ACC112 (cell line): ENCODE data around the gene ANKRD34B.
"Not testable (repeated sequence)": the region's sequence is repeated elsewhere in the genome, so short reads cannot be mapped to it uniquely, and the experiment has no call there.

Experiments used
- H2AFZ ChIP-seq: fragments of 200-600 bp; sonication (generic); one replicate; pipeline ENCODE4 v1.6.0; 2017; ENCODE audit warnings: antibody characterized with exemption, low read length; ENCODE audit not compliant: unreplicated experiment
- H3K27ac ChIP-seq: fragments of 200-600 bp; sonication (generic); 2 replicates; pipeline ENCODE4 v1.5.1; 2014; ENCODE audit warnings: low read depth, mild to moderate bottlenecking, antibody characterized with exemption, low read length, moderate library complexity
- H3K27me3 ChIP-seq: fragments of 200-600 bp; sonication (generic); 2 replicates; pipeline ENCODE4 v1.6.1; 2014; ENCODE audit warnings: mild to moderate bottlenecking, antibody characterized with exemption, low read length, moderate library complexity, mixed read lengths; ENCODE audit not compliant: insufficient read depth
- H3K36me3 ChIP-seq: fragments of 200-600 bp; sonication (generic); 2 replicates; pipeline ENCODE4 v1.6.1; 2016; ENCODE audit warnings: mild to moderate bottlenecking, antibody characterized with exemption, low read length, moderate library complexity, mixed read lengths; ENCODE audit not compliant: insufficient read depth
- H3K4me1 ChIP-seq: fragments of 200-600 bp; sonication (generic); one replicate; pipeline ENCODE4 v1.6.1; 2016; ENCODE audit warnings: low read length, mixed read lengths; ENCODE audit not compliant: insufficient read depth, unreplicated experiment, control insufficient read depth
- H3K4me3 ChIP-seq: fragments of 200-600 bp; sonication (generic); 2 replicates; pipeline ENCODE4 v1.5.1; 2014; ENCODE audit warnings: mild to moderate bottlenecking, low read depth, low read length
- H3K79me2 ChIP-seq: fragments of 200-600 bp; sonication (generic); one replicate; pipeline ENCODE4 v1.6.0; 2016; ENCODE audit warnings: low read length; ENCODE audit not compliant: control insufficient read depth, unreplicated experiment, insufficient read depth

Gene ANKRD34B

GRCh38 chr5:80594810-80595209 is 24.7 kb upstream of the ANKRD34B start:
- no peak overlapping the region for H2AFZ ChIP-seq
- peaks cover 8% of the 10 kb centered on the region for H3K4me1 ChIP-seq
- no peaks in the 10 kb centered on the region for H3K27me3 ChIP-seq
- H3K27ac ChIP-seq = no peak overlapping the region
- H3K36me3 ChIP-seq = no peaks in the 10 kb centered on the region
- H3K79me2 ChIP-seq = no peaks in the 10 kb centered on the region
- H3K4me3 ChIP-seq = no peak overlapping the region

- no peak overlapping the region for H3K27ac ChIP-seq
- no peaks in the 10 kb centered on the region for H3K79me2 ChIP-seq
- H3K36me3 ChIP-seq = no peaks in the 10 kb centered on the region
- H2AFZ ChIP-seq = no peak overlapping the region
- H3K4me1 ChIP-seq = peaks cover 8% of the 10 kb centered on the region
- no peak overlapping the region for H3K4me3 ChIP-seq
- no peaks in the 10 kb centered on the region for H3K27me3 ChIP-seq
These were observed 22.7 kb upstream of the ANKRD34B start for GRCh38 chr5:80592761-80593160.

- H3K27me3 ChIP-seq = no peaks in the 10 kb centered on the region
- peaks cover 8% of the 10 kb centered on the region for H3K4me1 ChIP-seq
- no peaks in the 10 kb centered on the region for H3K79me2 ChIP-seq
- no peaks in the 10 kb centered on the region for H3K36me3 ChIP-seq
- H2AFZ ChIP-seq = no peak overlapping the region
- H3K27ac ChIP-seq = no peak overlapping the region
- H3K4me3 ChIP-seq = no peak overlapping the region
These were observed 22.0 kb upstream of the ANKRD34B start for GRCh38 chr5:80592105-80592504.

GRCh38 chr5:80591352-80591751 is 21.3 kb upstream of the ANKRD34B start:
- peaks cover 8% of the 10 kb centered on the region for H3K4me1 ChIP-seq
- H3K79me2 ChIP-seq = no peaks in the 10 kb centered on the region
- no peak overlapping the region for H3K27ac ChIP-seq
- no peaks in the 10 kb centered on the region for H3K27me3 ChIP-seq
- no peak overlapping the region for H3K4me3 ChIP-seq
- H3K36me3 ChIP-seq = no peaks in the 10 kb centered on the region
- H2AFZ ChIP-seq = no peak overlapping the region

GRCh38 chr5:80590766-80591165 is 20.7 kb upstream of the ANKRD34B start:
- H3K36me3 ChIP-seq = no peaks in the 10 kb centered on the region
- peaks cover 8% of the 10 kb centered on the region for H3K4me1 ChIP-seq
- no peaks in the 10 kb centered on the region for H3K79me2 ChIP-seq
- H3K4me3 ChIP-seq = no peak overlapping the region
- no peaks in the 10 kb centered on the region for H3K27me3 ChIP-seq
- no peak overlapping the region for H2AFZ ChIP-seq
- no peak overlapping the region for H3K27ac ChIP-seq

GRCh38 chr5:80588858-80589540 is 18.9 kb upstream of the ANKRD34B start:
- H3K27me3 ChIP-seq = no peaks in the 10 kb centered on the region
- H3K36me3 ChIP-seq = no peaks in the 10 kb centered on the region
- H3K79me2 ChIP-seq = no peaks in the 10 kb centered on the region
- H3K4me3 ChIP-seq = no peak overlapping the region
- no peak overlapping the region for H3K27ac ChIP-seq
- peaks cover 8% of the 10 kb centered on the region for H3K4me1 ChIP-seq
- H2AFZ ChIP-seq = no peak overlapping the region

GRCh38 chr5:80584770-80585169 is 14.7 kb upstream of the ANKRD34B start:
- H3K4me3 ChIP-seq = no peak overlapping the region
- no peaks in the 10 kb centered on the region for H3K4me1 ChIP-seq
- H2AFZ ChIP-seq = no peak overlapping the region
- no peaks in the 10 kb centered on the region for H3K27me3 ChIP-seq
- no peaks in the 10 kb centered on the region for H3K36me3 ChIP-seq
- no peaks in the 10 kb centered on the region for H3K79me2 ChIP-seq
- no peak overlapping the region for H3K27ac ChIP-seq

- H3K27me3 ChIP-seq = peaks cover 10% of the 10 kb centered on the region
- H3K4me3 ChIP-seq, H3K79me2 ChIP-seq, H3K4me1 ChIP-seq, H3K27ac ChIP-seq, H3K36me3 ChIP-seq, H2AFZ ChIP-seq: not testable (repeated sequence)
These were observed 10.2 kb upstream of the ANKRD34B start for GRCh38 chr5:80580291-80580690.

- no peak overlapping the region for H3K4me3 ChIP-seq
- H3K36me3 ChIP-seq = no peaks in the 10 kb centered on the region
- no peaks in the 10 kb centered on the region for H3K4me1 ChIP-seq
- no peak overlapping the region for H3K27ac ChIP-seq
- no peak overlapping the region for H2AFZ ChIP-seq
- H3K27me3 ChIP-seq = peaks cover 22% of the 10 kb centered on the region
- H3K79me2 ChIP-seq = no peaks in the 10 kb centered on the region
These were observed 9.0 kb upstream of the ANKRD34B start for GRCh38 chr5:80579050-80579449.

- no peak overlapping the region for H3K27ac ChIP-seq
- peaks cover 34% of the 10 kb centered on the region for H3K27me3 ChIP-seq
- H2AFZ ChIP-seq = no peak overlapping the region
- H3K4me1 ChIP-seq = no peaks in the 10 kb centered on the region
- H3K4me3 ChIP-seq = no peak overlapping the region
- no peaks in the 10 kb centered on the region for H3K79me2 ChIP-seq
- no peaks in the 10 kb centered on the region for H3K36me3 ChIP-seq
These were observed 7.6 kb upstream of the ANKRD34B start for GRCh38 chr5:80577707-80578106.

- H3K4me3 ChIP-seq = no peak overlapping the region
- no peaks in the 10 kb centered on the region for H3K79me2 ChIP-seq
- no peak overlapping the region for H3K27ac ChIP-seq
- H3K4me1 ChIP-seq = no peaks in the 10 kb centered on the region
- no peak overlapping the region for H2AFZ ChIP-seq
- no peaks in the 10 kb centered on the region for H3K36me3 ChIP-seq
- H3K27me3 ChIP-seq = peaks cover 44% of the 10 kb centered on the region
These were observed 6.3 kb upstream of the ANKRD34B start for GRCh38 chr5:80576383-80576782.
